Calu3 (cell line): ENCODE results near the gene FOXN3. TPM values are rescaled to one million over a fixed set of nuclear protein-coding genes. Genes with fewer than 3 reads are reported as not detected.

Experiments used
- BruUV-seq: library from RNA; stranded (reverse); fragments of 400-500 nt; replicated peaks from 2 replicates; lab custom pipeline; 2021; lab: Mats Ljungman, UMichigan
- CTCF ChIA-PET: fragments of 300-600 bp; sonication (Branson Sonifier 250); formaldehyde crosslinking; loops from one replicate; lab custom pipeline; 2022; ENCODE audit warnings: antibody characterized with exemption; lab: Charles Lee
- DNase-seq: peaks from one replicate; pipeline ENCODE4 v3.0.0; 2022
- H3K27ac Mint-ChIP-seq: one replicate; pipeline ENCODE4 v1.8.0; 2022; ENCODE audit warnings: mixed read lengths; ENCODE audit not compliant: unreplicated experiment
- H3K27me3 Mint-ChIP-seq: one replicate; pipeline ENCODE4 v1.8.0; 2022; ENCODE audit warnings: mixed read lengths; ENCODE audit not compliant: unreplicated experiment
- H3K36me3 Mint-ChIP-seq: one replicate; pipeline ENCODE4 v1.8.0; 2022; ENCODE audit warnings: mild to moderate bottlenecking, moderate library complexity, mixed read lengths; ENCODE audit not compliant: insufficient read depth, unreplicated experiment
- H3K4me1 Mint-ChIP-seq: one replicate; pipeline ENCODE4 v1.8.0; 2022; ENCODE audit warnings: mild to moderate bottlenecking, low read depth, mixed read lengths; ENCODE audit not compliant: unreplicated experiment
- H3K4me3 Mint-ChIP-seq: one replicate; pipeline ENCODE4 v1.8.0; 2022; ENCODE audit warnings: mild to moderate bottlenecking, low read depth, moderate library complexity, mixed read lengths; ENCODE audit not compliant: unreplicated experiment
- H3K9me3 Mint-ChIP-seq: one replicate; pipeline ENCODE4 v1.8.0; 2022; ENCODE audit warnings: low read depth, mixed read lengths; ENCODE audit not compliant: unreplicated experiment
- CTCF ChIP-seq: fragments of 200-600 bp; IDR thresholded peaks from one replicate; pipeline ENCODE4 v1.8.0; 2022; ENCODE audit warnings: antibody characterized with exemption; ENCODE audit not compliant: unreplicated experiment
- intact Hi-C: fragments of 100-400 bp; cut with micrococcal nuclease; formaldehyde crosslinking; loops from one replicate; pipeline ENCODE4 v1.10.0; 2022; ENCODE audit not compliant: unreplicated experiment
- total RNA-seq: library from RNA; stranded (reverse); gene quantifications from 2 replicates; pipeline ENCODE4 v1.2.3, GENCODE V29; 2022

Gene FOXN3
- total RNA-seq, 1 experiment from 2014 or later = 11.8 TPM

GRCh38 chr14:89369656-89370055 is 47.4 kb downstream of the FOXN3 start:
- Mint-ChIP-seq H3K4me1 (no peaks in the 10 kb centered on the region), H3K27ac (no peak overlapping the region), H3K27me3 (no peaks in the 10 kb centered on the region), H3K36me3 (no peaks in the 10 kb centered on the region), H3K9me3 (no peaks in the 10 kb centered on the region), H3K4me3 (no peak overlapping the region)
- CTCF ChIA-PET = interaction anchor here (0.6 kb wide), 1 partner anchor 13 kb away, joined by 7 read pairs; no protein-coding TSS in a partner anchor
- TF ChIP-seq CTCF = no peak
- intact Hi-C loops = no loop called here
- BruUV-seq = no TSS peak
- DNase-seq = no peak

DNA sequence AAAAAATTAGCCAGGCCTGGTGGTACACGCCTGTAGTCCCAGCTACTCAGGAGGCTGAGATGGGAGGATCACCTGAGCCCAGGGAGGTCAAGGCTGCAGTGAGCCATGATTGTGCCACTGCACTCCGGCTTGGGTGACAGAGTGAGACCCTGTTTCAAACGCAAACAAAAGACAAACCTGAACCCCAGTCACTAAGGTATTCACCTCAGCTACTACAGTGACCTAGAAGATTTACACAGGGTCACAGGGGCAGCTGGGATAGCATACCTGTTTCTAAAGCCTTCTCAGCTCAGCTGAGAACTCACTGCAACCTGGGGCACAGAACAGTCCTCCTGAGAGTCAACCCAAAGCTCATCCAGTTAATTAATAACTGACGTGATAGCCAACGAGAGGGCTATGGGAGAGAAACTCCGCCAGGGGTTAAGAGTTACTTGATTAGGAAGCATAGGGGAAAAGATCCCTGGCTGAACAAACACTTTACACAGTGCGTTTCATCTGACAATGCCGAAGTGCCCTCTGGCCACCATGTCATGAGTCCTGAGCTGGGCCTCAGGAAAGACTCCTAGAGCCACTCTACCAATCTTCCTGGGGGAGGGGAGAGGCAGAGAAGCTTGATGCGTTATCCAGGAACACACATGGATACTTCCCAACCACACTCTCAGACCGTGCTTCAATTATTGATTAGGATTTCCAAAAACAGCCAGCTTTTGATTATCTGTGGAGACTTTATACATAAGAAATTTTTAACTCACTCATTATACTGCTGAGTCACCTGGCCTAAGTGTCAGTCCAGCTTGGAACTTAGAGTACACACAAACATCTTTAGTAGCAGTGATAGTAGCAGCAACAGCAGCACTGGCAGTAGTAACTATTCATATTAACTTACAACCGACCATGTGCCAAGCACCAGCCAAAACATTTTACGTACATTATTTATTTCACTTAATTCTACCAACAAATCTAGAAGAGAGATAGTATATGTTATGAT is 48.2 kb downstream of the FOXN3 start:
- CTCF ChIA-PET = interaction anchor here (0.6 kb wide), 1 partner anchor 14 kb away, joined by 7 read pairs; no protein-coding TSS in a partner anchor

DNA sequence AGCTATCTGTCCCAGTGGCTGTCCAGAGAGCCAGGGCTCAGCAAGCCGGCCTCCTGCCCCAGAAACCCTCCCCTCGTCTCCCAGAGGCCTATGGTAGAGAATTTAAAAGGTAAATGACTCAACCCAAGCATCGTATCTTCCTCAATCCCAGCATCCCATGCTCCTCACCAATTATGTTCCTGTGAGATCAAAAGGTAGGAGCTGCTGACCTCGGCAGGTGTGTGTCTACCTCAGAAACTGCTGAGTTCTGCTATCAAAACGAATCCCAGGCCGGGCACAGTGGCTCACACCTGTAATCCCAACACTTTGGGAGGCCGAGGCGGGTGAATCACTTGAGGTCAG is 49.3 kb downstream of the FOXN3 start:
- intact Hi-C loops = no loop called here
- Mint-ChIP-seq H3K36me3 (peaks cover 5% of the 10 kb centered on the region), H3K4me3 (no peak overlapping the region), H3K4me1 (no peaks in the 10 kb centered on the region), H3K9me3 (no peaks in the 10 kb centered on the region), H3K27me3 (no peaks in the 10 kb centered on the region), H3K27ac (no peak overlapping the region)
- no TSS peak for BruUV-seq
- TF ChIP-seq CTCF = no peak
- no peak for DNase-seq
- CTCF ChIA-PET = no interaction called here

More for the DNA sequence above, 48.2 kb downstream of the FOXN3 start:
- DNase-seq = no peak
- TF ChIP-seq CTCF = no peak
- no TSS peak for BruUV-seq
- intact Hi-C loops = no loop called here
- Mint-ChIP-seq H3K4me1 (no peaks in the 10 kb centered on the region), H3K4me3 (no peak overlapping the region), H3K9me3 (no peaks in the 10 kb centered on the region), H3K36me3 (no peaks in the 10 kb centered on the region), H3K27ac (no peak overlapping the region), H3K27me3 (no peaks in the 10 kb centered on the region)

DNA sequence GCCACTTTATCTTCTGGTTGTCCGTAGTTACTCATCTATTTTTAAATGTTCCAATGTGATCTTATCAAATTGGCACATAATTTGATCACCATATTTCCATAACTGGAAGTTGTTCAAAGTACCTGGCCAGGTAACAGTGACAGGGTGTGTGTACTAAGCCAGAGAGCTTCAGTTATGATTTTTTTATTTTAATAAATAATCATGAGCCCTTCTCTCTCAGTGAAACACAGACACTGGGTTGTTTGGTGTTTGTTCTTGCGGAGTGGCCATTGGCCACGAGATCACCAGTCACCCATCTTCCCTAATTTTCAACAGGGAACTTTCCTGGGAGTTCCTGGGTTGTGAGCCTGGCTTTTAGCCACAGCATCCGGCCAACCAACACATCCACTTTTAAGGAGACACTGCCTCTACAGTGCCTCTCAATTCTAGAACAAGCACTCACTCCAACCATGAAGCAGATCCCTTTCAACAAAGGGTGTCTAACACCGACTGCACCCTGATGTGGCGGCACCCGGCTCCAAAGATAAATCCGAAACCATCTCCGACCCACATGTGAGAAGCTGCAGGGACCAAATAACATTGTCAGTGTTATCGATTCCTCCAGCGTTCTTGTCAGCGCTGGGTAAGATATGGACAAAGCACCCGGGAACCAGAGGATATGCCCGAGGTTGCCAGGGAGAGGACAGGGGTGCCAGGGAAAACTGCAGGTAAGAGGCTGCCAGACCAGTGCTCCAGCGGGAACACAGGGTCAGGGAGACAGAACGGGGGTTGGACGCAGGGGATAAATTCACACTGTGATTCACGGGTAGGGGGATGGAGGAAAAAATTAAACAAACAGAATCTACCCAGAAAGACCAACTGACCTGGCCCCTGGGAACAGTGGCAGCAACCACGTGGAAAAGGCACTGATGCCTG is 49.9 kb downstream of the FOXN3 start:
- intact Hi-C loops = no loop called here
- Mint-ChIP-seq H3K4me3 (no peak overlapping the region), H3K27me3 (no peaks in the 10 kb centered on the region), H3K9me3 (no peaks in the 10 kb centered on the region), H3K27ac (no peak overlapping the region), H3K36me3 (peaks cover 5% of the 10 kb centered on the region), H3K4me1 (no peaks in the 10 kb centered on the region)
- DNase-seq = no peak
- BruUV-seq = no TSS peak
- CTCF ChIA-PET = no interaction called here
- TF ChIP-seq CTCF = no peak
